Duodenal mucosa (tissue), 2 donors: ENCODE data around the gene NLN.
"Not testable (repeated sequence)": the region's sequence is repeated elsewhere in the genome, so short reads cannot be mapped to it uniquely, and the experiment has no call there.

ENCODE experiments used
- H3K27ac ChIP-seq: one replicate; pipeline ENCODE4 v1.7.0; 2013; ENCODE audit warnings: low read depth, low read length
- H3K27me3 ChIP-seq, 2 donors: one replicate each; pipeline ENCODE4 v1.7.0; 2013; ENCODE audit warnings: low read length in 2 of 2, control low read depth in 1 of 2; ENCODE audit not compliant: insufficient read depth in 2 of 2, control insufficient read depth in 1 of 2
- H3K36me3 ChIP-seq, 2 donors: one replicate each; pipeline ENCODE4 v1.7.0; 2013; ENCODE audit warnings: low read length in 2 of 2, control low read depth in 1 of 2; ENCODE audit not compliant: insufficient read depth in 2 of 2, control insufficient read depth in 1 of 2
- H3K4me1 ChIP-seq, 2 donors: one replicate each; pipeline ENCODE4 v1.7.0; 2013; ENCODE audit warnings: low read length in 2 of 2, control low read depth in 1 of 2; ENCODE audit not compliant: insufficient read depth in 2 of 2, control insufficient read depth in 1 of 2
- H3K4me3 ChIP-seq, 2 donors: one replicate each; pipeline ENCODE4 v1.7.0; 2013; ENCODE audit warnings: low read length in 2 of 2, low read depth in 1 of 2
- H3K9ac ChIP-seq, 2 donors: one replicate each; pipeline ENCODE4 v1.7.0; 2013; ENCODE audit warnings: low read length in 2 of 2, low read depth in 1 of 2
- H3K9me3 ChIP-seq, 2 donors: one replicate each; pipeline ENCODE4 v1.7.0; 2013; ENCODE audit warnings: low read length in 2 of 2, control low read depth in 1 of 2; ENCODE audit not compliant: control insufficient read depth in 1 of 2

Gene NLN

DNA sequence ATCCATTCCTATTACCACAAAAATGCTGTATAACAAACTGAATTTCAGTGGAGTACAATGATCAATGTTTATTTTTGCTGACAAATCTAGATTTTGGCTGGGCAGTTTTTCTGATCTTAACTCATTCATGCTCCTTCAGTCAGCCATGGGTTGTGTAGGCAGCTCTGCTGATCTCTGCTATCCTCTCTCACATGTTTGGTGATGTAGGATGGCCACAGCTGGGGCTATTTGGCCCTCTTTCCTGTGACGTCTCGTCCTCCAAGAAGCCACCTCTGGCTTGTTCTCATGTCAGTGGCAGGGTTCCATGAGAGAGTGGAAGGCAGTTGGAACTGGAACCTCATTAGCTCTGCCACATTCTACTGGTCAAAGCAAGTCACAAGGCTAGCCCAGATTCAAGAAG, 8.9 kb downstream of the NLN start:
- H3K4me3 ChIP-seq: no peak overlapping the region
- H3K36me3 ChIP-seq: no peaks in the 10 kb centered on the region
- H3K27me3 ChIP-seq: no peaks in the 10 kb centered on the region
- no peak overlapping the region for H3K9ac ChIP-seq
- H3K9me3 ChIP-seq: no peaks in the 10 kb centered on the region
- H3K4me1 ChIP-seq: no peaks in the 10 kb centered on the region
- H3K27ac ChIP-seq: no peak overlapping the region

DNA sequence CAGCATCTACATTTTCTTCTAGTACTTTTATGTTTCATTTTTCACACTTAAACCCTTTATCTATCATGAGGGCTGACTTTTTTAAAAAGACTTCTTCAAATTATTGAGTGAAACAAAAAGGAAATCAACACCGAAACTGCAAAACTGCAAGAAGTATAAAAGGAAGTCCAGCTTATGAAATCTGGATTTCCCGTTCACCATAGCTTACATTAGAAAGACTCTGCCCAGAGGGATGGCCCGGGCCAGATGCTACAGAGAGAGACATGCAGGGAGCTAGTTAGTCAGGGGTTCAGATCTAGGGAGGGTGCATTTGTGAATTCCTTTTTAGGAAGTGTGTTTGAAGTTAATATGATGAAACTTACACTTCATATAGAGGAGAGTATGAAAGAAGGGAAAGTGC, 10.0 kb downstream of the NLN start:
- H3K27me3 ChIP-seq, H3K36me3 ChIP-seq, H3K27ac ChIP-seq, H3K4me3 ChIP-seq, H3K9me3 ChIP-seq, H3K9ac ChIP-seq, H3K4me1 ChIP-seq: not testable (repeated sequence)

DNA sequence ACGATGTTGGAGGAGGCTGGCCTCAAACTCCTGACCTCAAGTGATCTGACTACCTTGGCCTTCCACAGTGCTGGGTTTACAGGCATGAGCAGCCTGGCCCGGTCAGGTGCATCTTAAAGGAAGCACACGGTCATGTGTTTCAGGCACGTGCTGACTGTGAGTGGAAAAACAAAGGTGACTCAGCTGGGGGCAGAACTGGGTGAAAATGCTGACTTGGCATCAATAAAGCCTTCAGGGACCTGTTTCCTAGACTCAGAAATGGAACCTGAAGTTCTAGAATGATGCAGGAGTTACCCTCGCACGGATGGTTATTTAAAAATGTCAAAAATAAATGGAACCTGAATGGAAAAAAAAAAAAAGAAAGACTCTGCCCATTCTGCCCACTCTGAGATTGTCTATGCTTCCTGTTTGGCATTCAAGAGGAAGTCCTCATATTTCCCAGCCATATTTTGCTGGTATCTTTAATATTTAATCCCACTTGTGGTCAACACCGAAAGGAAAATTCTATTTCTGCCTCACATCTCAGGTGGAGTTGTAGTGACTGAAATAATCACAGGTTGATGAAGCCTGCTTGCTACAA, 12.3 kb downstream of the NLN start:
- H3K36me3 ChIP-seq, H3K9ac ChIP-seq, H3K9me3 ChIP-seq, H3K4me3 ChIP-seq, H3K4me1 ChIP-seq, H3K27ac ChIP-seq, H3K27me3 ChIP-seq: not testable (repeated sequence)

DNA sequence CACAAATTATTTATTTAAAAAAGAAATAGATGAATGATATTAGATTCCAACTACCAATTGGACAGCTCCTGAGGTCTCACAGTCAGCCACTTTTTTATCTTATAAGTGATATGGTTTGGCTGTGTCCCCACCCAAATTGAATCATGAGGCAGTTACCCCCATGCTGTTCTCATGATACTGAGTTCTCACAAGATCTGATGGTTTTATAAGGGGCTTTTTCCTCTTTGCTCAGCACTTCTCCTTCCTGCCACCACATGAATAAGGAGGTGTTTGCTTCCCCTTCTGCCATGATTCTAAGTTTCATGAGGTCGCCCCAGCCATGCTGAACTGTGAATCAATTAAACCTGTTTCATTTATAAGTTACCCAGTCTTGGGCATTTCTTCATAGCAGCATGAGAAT, 12.9 kb downstream of the NLN start:
- no peak overlapping the region for H3K4me3 ChIP-seq
- H3K36me3 ChIP-seq: no peaks in the 10 kb centered on the region
- H3K9me3 ChIP-seq: no peaks in the 10 kb centered on the region
- H3K27ac ChIP-seq: no peak overlapping the region
- H3K4me1 ChIP-seq: no peaks in the 10 kb centered on the region
- no peaks in the 10 kb centered on the region for H3K27me3 ChIP-seq
- no peak overlapping the region for H3K9ac ChIP-seq

DNA sequence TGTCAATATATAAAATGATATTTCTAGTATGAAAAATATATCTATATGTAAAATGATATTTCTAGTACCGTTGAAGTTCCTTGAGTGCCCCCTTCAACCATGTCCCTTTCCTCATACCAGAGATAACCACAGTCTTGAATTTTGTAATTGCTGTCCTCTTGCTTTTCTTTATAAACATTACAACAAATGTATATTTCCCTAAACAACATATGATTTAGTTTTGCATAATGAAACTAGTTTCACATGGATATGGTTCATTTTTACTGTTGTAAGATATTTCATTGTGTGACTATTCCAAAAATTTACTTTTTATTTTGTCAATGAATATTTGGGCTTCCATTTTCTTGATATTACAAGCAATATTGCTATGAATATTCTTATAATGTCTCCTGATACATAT, 14.0 kb downstream of the NLN start:
- H3K4me3 ChIP-seq: no peak overlapping the region
- H3K36me3 ChIP-seq: no peaks in the 10 kb centered on the region
- H3K9me3 ChIP-seq: no peaks in the 10 kb centered on the region
- H3K27ac ChIP-seq: no peak overlapping the region
- H3K9ac ChIP-seq: no peak overlapping the region
- no peaks in the 10 kb centered on the region for H3K4me1 ChIP-seq
- no peaks in the 10 kb centered on the region for H3K27me3 ChIP-seq

DNA sequence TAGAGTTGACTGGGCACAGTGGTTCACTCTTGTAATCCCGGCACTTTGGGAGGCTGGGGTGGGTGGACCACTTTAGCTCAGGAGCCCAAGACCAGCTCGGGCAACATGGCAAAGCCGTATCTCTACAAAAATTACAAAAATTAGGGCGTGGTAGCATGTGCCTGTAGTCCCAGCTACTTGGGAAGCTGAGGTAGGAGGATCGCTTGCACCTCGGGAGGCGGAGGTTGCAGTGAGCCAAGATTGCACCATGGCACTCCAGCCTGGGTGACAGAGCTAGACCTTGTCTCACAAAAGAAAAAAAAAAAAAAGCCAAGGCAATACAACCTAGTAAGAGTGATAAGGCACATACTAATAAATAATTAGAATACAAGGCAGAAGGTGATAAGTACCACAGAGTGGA, 15.8 kb downstream of the NLN start:
- Histone ChIP-seq H3K9me3 (no peaks in the 10 kb centered on the region), H3K27ac (no peak overlapping the region), H3K27me3 (no peaks in the 10 kb centered on the region), H3K4me1 (peaks cover 0 to 2% of the 10 kb centered on the region in 2 donors), H3K36me3 (no peaks in the 10 kb centered on the region), H3K9ac (no peak overlapping the region), H3K4me3 (no peak overlapping the region)

DNA sequence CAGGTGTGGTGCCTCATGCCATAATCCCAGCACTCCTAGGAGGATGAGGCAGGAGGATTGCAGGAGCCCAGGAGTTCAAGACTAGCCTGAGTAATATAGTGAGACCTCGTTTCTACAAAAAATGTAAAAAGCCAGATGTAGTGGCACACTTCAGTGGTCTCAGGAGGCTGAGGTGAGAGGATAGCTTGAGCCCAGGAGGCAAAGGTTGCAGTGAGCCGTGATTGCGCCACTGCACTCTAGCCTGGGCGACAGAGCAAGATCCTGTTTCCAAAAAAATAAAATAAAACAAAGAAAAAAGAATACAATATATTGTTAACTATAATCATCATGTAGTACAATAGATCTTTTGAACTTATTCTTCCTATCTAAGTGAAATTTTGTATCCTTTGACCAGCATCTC, 16.3 kb downstream of the NLN start:
- H3K9ac ChIP-seq: no peak overlapping the region

DNA sequence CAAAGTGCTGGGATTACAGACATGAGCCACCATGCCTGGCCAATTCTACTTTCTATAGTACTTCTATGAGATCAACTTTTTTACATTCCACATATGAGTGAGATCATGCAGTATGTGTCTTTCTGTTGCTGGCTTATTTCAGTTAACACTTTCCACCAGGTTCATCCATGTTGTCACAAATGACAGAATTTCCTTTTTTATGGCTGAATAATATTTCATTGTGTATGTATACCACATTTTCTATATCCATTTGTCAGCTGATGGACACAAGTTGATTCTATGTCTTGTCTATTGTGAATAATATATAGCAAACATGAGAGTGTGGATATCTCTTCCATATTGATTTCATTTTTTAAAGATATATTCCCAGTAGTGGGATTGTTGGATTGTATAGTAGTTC, 17.2 kb downstream of the NLN start:
- H3K9me3 ChIP-seq: no peaks in the 10 kb centered on the region
- peaks cover 0 to 3% of the 10 kb centered on the region in 2 donors for H3K4me1 ChIP-seq
- no peak overlapping the region for H3K4me3 ChIP-seq
- no peak overlapping the region for H3K27ac ChIP-seq
- H3K9ac ChIP-seq: no peak overlapping the region
- H3K36me3 ChIP-seq: no peaks in the 10 kb centered on the region
- no peaks in the 10 kb centered on the region for H3K27me3 ChIP-seq

More for the DNA sequence above, 16.3 kb downstream of the NLN start:
- H3K4me1 ChIP-seq: peaks cover 0 to 3% of the 10 kb centered on the region in 2 donors
- H3K27me3 ChIP-seq: no peaks in the 10 kb centered on the region
- no peak overlapping the region for H3K4me3 ChIP-seq
- no peaks in the 10 kb centered on the region for H3K36me3 ChIP-seq
- no peak overlapping the region for H3K27ac ChIP-seq
- no peaks in the 10 kb centered on the region for H3K9me3 ChIP-seq

DNA sequence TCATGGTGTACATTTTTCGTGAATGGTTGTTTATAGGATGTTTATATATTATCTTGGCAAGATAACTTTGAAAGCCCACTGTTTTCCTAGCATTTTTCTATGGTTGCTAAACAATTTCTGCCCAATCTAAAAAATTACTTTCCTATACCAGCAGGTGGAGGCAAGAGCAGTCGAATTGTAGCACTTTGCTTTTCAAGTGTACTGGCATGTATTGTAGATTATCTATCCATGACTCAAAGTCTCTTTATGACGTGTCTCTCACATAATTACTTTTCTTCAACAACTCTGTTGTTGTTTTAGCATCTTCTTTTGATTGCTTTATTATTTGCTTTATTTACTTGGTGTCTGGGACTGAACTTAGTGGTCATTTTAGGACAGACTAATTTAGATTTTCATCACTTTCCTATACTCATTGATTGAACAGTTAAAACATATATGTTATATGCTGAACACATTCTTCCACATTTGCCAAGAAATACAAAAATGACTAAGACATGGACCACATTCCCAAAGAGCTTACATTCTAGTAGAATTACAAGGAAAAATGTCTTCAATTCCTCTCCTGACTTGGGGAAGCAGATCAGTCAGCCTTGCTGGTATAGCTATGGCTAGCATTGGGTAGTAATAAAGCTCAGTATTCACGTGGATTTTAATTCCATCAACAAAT, 20.7 kb downstream of the NLN start:
- Histone ChIP-seq H3K4me3 (no peak overlapping the region), H3K27me3 (no peaks in the 10 kb centered on the region), H3K27ac (no peak overlapping the region), H3K4me1 (peaks cover 0 to 3% of the 10 kb centered on the region in 2 donors), H3K9ac (no peak overlapping the region), H3K9me3 (no peaks in the 10 kb centered on the region), H3K36me3 (no peaks in the 10 kb centered on the region)

DNA sequence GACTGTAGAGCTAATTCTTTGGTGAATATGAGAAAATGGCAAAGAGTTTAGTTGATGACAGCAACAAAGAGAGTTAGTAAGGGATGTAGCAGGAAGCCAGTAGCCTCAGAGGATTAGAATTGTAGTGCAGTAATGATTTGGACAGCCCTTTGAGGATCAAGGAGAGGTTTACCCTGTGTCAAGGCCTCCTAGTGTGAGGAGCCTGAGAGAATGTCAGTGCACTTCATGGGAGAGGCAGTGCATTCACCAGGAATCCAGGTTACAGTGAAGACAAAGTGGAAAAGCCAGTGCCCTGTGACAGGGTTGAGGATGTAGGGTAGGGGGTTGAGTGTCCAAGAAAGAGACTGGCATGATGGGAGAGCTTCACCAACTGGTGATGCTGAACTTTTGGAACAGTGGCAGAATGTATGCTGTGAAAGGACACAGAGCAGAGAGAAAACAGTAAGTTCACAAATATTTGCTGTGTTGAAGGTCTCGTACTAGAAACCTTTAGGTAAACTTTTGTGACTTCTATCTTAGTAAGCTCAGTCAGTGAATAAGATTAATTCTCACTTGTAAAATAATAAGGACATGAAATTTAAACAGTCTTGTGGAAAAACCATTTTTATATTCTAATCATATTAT, 27.3 kb downstream of the NLN start:
- Histone ChIP-seq H3K27me3 (no peaks in the 10 kb centered on the region), H3K9me3 (no peaks in the 10 kb centered on the region), H3K9ac (no peak overlapping the region), H3K4me3 (no peak overlapping the region), H3K36me3 (no peaks in the 10 kb centered on the region), H3K27ac (no peak overlapping the region), H3K4me1 (no peaks in the 10 kb centered on the region)
